Astrocyte (in vitro differentiated cells and primary cell): Measurements from ENCODE around the gene ARHGAP24. TPM values are rescaled to one million over a fixed set of nuclear protein-coding genes. Genes with fewer than 3 reads are reported as not detected.
A peak's percentile ranks its signal among the peaks of the same experiment; 100 is the strongest.

Experiments used
- DNase-seq: peaks from one replicate; pipeline ENCODE4 v3.0.0-alpha.2; 2010; ENCODE audit warnings: low read depth
- FAIRE-seq: peaks from 2 replicates; lab custom pipeline; 2011; peaks lifted over from hg19 to GRCh38; lab: Jason Lieb, UNC
- H2AFZ ChIP-seq: 2 replicates; pipeline ENCODE4 v1.6.0; 2012; ENCODE audit warnings: low read depth, low read length, inconsistent platforms
- H3K27ac ChIP-seq: 2 replicates; pipeline ENCODE4 v1.5.1; 2011; ENCODE audit warnings: low read depth, low read length, inconsistent platforms
- H3K27me3 ChIP-seq: 2 replicates; pipeline ENCODE4 v1.6.0; 2011; ENCODE audit warnings: low read length, inconsistent platforms; ENCODE audit not compliant: insufficient read depth
- H3K36me3 ChIP-seq: 2 replicates; pipeline ENCODE4 v1.5.1; 2011; ENCODE audit warnings: low read length, inconsistent platforms; ENCODE audit not compliant: insufficient read depth
- H3K4me1 ChIP-seq: 2 replicates; pipeline ENCODE4 v1.5.1; 2011; ENCODE audit warnings: low read length, inconsistent platforms; ENCODE audit not compliant: insufficient read depth
- H3K4me2 ChIP-seq: 2 replicates; pipeline ENCODE4 v1.6.0; 2012; ENCODE audit warnings: low read length, inconsistent platforms
- H3K4me3 ChIP-seq: 2 replicates; pipeline ENCODE4 v1.5.1; 2011; ENCODE audit warnings: low read depth, mild to moderate bottlenecking, low read length, inconsistent platforms; ENCODE audit not compliant: insufficient read depth
- H3K79me2 ChIP-seq: 2 replicates; pipeline ENCODE4 v1.6.0; 2012; ENCODE audit warnings: mild to moderate bottlenecking, low read length, inconsistent platforms; ENCODE audit not compliant: insufficient read depth
- H3K9ac ChIP-seq: 2 replicates; pipeline ENCODE4 v1.6.0; 2012; ENCODE audit warnings: mild to moderate bottlenecking, low read length, inconsistent platforms
- H3K9me3 ChIP-seq: 2 replicates; pipeline ENCODE4 v1.5.1; 2012; ENCODE audit warnings: low read depth, mild to moderate bottlenecking, low read length, inconsistent platforms; ENCODE audit not compliant: insufficient read depth
- H4K20me1 ChIP-seq: 2 replicates; pipeline ENCODE4 v1.6.0; 2012; ENCODE audit warnings: low read length, inconsistent platforms; ENCODE audit not compliant: insufficient read depth
- H3K27ac Mint-ChIP-seq: one replicate; pipeline ENCODE4 v1.8.0; 2021; ENCODE audit warnings: mild to moderate bottlenecking, mixed read lengths; ENCODE audit not compliant: unreplicated experiment
- H3K27me3 Mint-ChIP-seq: one replicate; pipeline ENCODE4 v1.8.0; 2021; ENCODE audit warnings: low read depth, mixed read lengths; ENCODE audit not compliant: unreplicated experiment
- H3K36me3 Mint-ChIP-seq: one replicate; pipeline ENCODE4 v1.8.0; 2021; ENCODE audit warnings: low read depth, mixed read lengths; ENCODE audit not compliant: unreplicated experiment
- H3K4me1 Mint-ChIP-seq: one replicate; pipeline ENCODE4 v1.8.0; 2021; ENCODE audit warnings: low read depth, mixed read lengths; ENCODE audit not compliant: unreplicated experiment
- H3K4me3 Mint-ChIP-seq: one replicate; pipeline ENCODE4 v1.8.0; 2021; ENCODE audit warnings: mild to moderate bottlenecking, moderate library complexity, mixed read lengths; ENCODE audit not compliant: unreplicated experiment
- H3K9me3 Mint-ChIP-seq: one replicate; pipeline ENCODE4 v1.8.0; 2021; ENCODE audit warnings: mild to moderate bottlenecking, mixed read lengths; ENCODE audit not compliant: unreplicated experiment
- CTCF ChIP-seq: IDR thresholded peaks from 2 replicates; pipeline ENCODE4 v1.5.1; 2011; ENCODE audit warnings: low read depth, mild to moderate bottlenecking, inconsistent platforms, low read length, moderate library complexity; ENCODE audit not compliant: insufficient read depth
- EZH2 ChIP-seq: IDR thresholded peaks from 2 replicates; pipeline ENCODE4 v1.6.1; 2012; ENCODE audit warnings: mild to moderate bottlenecking, low read length, inconsistent platforms; ENCODE audit not compliant: insufficient read depth
- total RNA-seq: library from RNA; stranded (reverse); gene quantifications from 2 replicates; pipeline ENCODE4 v1.2.1, GENCODE V29; 2021

Gene ARHGAP24
- total RNA-seq, 1 donor from 2014 or later = 2.1 TPM

GRCh38 chr4:85603437-85604336 lies 128.7 kb downstream of the ARHGAP24 start:
- DNase-seq = peak; percentile 7
- Histone ChIP-seq H3K79me2 (no peaks in the 10 kb centered on the region), H2AFZ (no peak overlapping the region), H3K9ac (no peak overlapping the region), H3K4me1 (no peaks in the 10 kb centered on the region), H3K36me3 (no peaks in the 10 kb centered on the region), H3K4me2 (no peak overlapping the region), H3K27ac (no peak overlapping the region), H3K9me3 (no peaks in the 10 kb centered on the region), H4K20me1 (no peaks in the 10 kb centered on the region), H3K27me3 (peaks cover 3% of the 10 kb centered on the region), H3K4me3 (no peak overlapping the region)
- FAIRE-seq = peak; percentile 23
- no peaks in the 10 kb centered on the region for H3K4me1 Mint-ChIP-seq
- no peak overlapping the region for H3K27ac Mint-ChIP-seq
- H3K4me3 Mint-ChIP-seq = no peak overlapping the region
- no peaks in the 10 kb centered on the region for H3K36me3 Mint-ChIP-seq
- TF ChIP-seq EZH2 (no peak), CTCF (no peak)
- H3K9me3 Mint-ChIP-seq = no peaks in the 10 kb centered on the region
- no peaks in the 10 kb centered on the region for H3K27me3 Mint-ChIP-seq

- Histone ChIP-seq H3K27me3 (no peaks in the 10 kb centered on the region), H4K20me1 (no peaks in the 10 kb centered on the region), H3K79me2 (no peaks in the 10 kb centered on the region), H3K4me2 (no peak overlapping the region), H3K4me3 (no peak overlapping the region), H3K27ac (no peak overlapping the region), H3K9me3 (no peaks in the 10 kb centered on the region), H3K9ac (no peak overlapping the region), H2AFZ (no peak overlapping the region), H3K36me3 (no peaks in the 10 kb centered on the region), H3K4me1 (no peaks in the 10 kb centered on the region)
- Mint-ChIP-seq H3K36me3 (no peaks in the 10 kb centered on the region), H3K27ac (no peak overlapping the region), H3K27me3 (no peaks in the 10 kb centered on the region), H3K4me3 (no peak overlapping the region), H3K4me1 (no peaks in the 10 kb centered on the region), H3K9me3 (no peaks in the 10 kb centered on the region)
- FAIRE-seq = no peak
- DNase-seq = no peak
- TF ChIP-seq EZH2 (no peak), CTCF (no peak)
Observed at GRCh38 chr4:85606505-85606904, 131.6 kb downstream of the ARHGAP24 start.

- no peak for FAIRE-seq
- H3K4me2 ChIP-seq = no peak overlapping the region
- H3K27me3 ChIP-seq = no peaks in the 10 kb centered on the region
- no peak overlapping the region for H3K4me3 ChIP-seq
- H3K27me3 Mint-ChIP-seq = no peaks in the 10 kb centered on the region
- H3K36me3 ChIP-seq = no peaks in the 10 kb centered on the region
- no peaks in the 10 kb centered on the region for H3K4me1 Mint-ChIP-seq
- no peak overlapping the region for H3K4me3 Mint-ChIP-seq
- no peak overlapping the region for H3K9ac ChIP-seq
- H3K9me3 ChIP-seq = no peaks in the 10 kb centered on the region
- no peaks in the 10 kb centered on the region for H3K79me2 ChIP-seq
- no peak overlapping the region for H2AFZ ChIP-seq
- H4K20me1 ChIP-seq = no peaks in the 10 kb centered on the region
- DNase-seq = no peak
- H3K9me3 Mint-ChIP-seq = no peaks in the 10 kb centered on the region
- TF ChIP-seq EZH2 (no peak), CTCF (no peak)
- H3K36me3 Mint-ChIP-seq = no peaks in the 10 kb centered on the region
- H3K27ac ChIP-seq = no peak overlapping the region
- H3K4me1 ChIP-seq = no peaks in the 10 kb centered on the region
- H3K27ac Mint-ChIP-seq = no peak overlapping the region
Observed at GRCh38 chr4:85607624-85608023, 132.7 kb downstream of the ARHGAP24 start.
